ENCODE results near the gene MYOD1. TPM values are rescaled to one million over a fixed set of nuclear protein-coding genes. Genes with fewer than 3 reads are reported as not detected.

MYOD1 gene
- total RNA-seq, 2 donors from 2014 or later, result not detected

GRCh38 chr11:17770917-17771316 is 51.5 kb downstream of the MYOD1 start:
- Mint-ChIP-seq H3K27ac (no peak overlapping the region), H3K9me3 (no peaks in the 10 kb centered on the region)

GRCh38 chr11:17771415-17771814 is 52.0 kb downstream of the MYOD1 start:
- H3K9me3 Mint-ChIP-seq, result no peaks in the 10 kb centered on the region
- H3K27ac Mint-ChIP-seq, result no peak overlapping the region
- H3K36me3 Mint-ChIP-seq, result no peaks in the 10 kb centered on the region
- ATAC-seq (no peak), DNase-seq (ENCODE audit: low spot score in 2 of 2) (no peak)

More at GRCh38 chr11:17770917-17771316, 51.5 kb downstream of the MYOD1 start:
- ATAC-seq (no peak), DNase-seq (ENCODE audit: low spot score in 2 of 2) (no peak)
- no peaks in the 10 kb centered on the region for H3K36me3 Mint-ChIP-seq

Other genes with a start within 250 kb of the MYOD1 start
- not detected for gene ABCC8, start 242.7 kb upstream of the MYOD1 start, total RNA-seq
- gene USH1C, start 175.2 kb upstream of the MYOD1 start, total RNA-seq, result not detected
- not detected for gene OTOG, start 172.3 kb upstream of the MYOD1 start, total RNA-seq
- gene KCNC1, start 15.2 kb downstream of the MYOD1 start, total RNA-seq, result not detected